Fibroblast of mammary gland (primary cell): ENCODE measurements around the gene DDX51.

ENCODE experiments used
- DNase-seq: peaks from one replicate; pipeline ENCODE4 v3.0.0-alpha.2; 2010; ENCODE audit warnings: low read depth
- H3K4me3 ChIP-seq: 2 replicates; pipeline ENCODE4 v1.5.1; 2011; ENCODE audit warnings: low read depth, mild to moderate bottlenecking, low read length, moderate library complexity; ENCODE audit not compliant: control insufficient read depth
- TF ChIP-seq, protein P1 (sequence below): conservative IDR thresholded peaks from 2 replicates; pipeline ENCODE4 v1.5.1; 2011; ENCODE audit warnings: low read depth, low read length, inconsistent platforms; ENCODE audit not compliant: control insufficient read depth, insufficient read depth

The DDX51 gene

GRCh38 chr12:132178801-132179401 is 34.8 kb upstream of the DDX51 start:
- H3K4me3 ChIP-seq: no peak overlapping the region
- TF ChIP-seq, protein P1, sequence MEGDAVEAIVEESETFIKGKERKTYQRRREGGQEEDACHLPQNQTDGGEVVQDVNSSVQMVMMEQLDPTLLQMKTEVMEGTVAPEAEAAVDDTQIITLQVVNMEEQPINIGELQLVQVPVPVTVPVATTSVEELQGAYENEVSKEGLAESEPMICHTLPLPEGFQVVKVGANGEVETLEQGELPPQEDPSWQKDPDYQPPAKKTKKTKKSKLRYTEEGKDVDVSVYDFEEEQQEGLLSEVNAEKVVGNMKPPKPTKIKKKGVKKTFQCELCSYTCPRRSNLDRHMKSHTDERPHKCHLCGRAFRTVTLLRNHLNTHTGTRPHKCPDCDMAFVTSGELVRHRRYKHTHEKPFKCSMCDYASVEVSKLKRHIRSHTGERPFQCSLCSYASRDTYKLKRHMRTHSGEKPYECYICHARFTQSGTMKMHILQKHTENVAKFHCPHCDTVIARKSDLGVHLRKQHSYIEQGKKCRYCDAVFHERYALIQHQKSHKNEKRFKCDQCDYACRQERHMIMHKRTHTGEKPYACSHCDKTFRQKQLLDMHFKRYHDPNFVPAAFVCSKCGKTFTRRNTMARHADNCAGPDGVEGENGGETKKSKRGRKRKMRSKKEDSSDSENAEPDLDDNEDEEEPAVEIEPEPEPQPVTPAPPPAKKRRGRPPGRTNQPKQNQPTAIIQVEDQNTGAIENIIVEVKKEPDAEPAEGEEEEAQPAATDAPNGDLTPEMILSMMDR: no peak
- no peak for DNase-seq

DNA sequence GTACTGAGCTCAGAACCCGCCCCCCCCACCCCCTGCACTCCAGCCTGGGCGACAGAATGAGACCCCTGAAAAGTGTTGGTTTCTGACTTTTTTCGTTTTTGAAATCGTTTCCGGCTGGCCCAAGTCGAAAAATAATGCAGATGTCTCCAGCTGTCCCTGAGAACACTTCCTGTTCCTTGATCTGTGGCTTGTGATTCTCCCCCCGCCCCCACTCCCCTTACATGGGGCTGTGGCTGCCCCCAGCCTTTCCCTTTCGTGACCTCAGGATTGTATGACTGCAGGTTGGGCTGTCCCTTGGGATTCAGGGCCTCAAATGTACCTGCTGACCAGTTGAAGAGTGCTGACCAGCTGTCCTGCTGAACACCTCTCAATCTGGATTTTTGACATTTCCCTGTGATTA is 34.2 kb upstream of the DDX51 start:
- TF ChIP-seq, protein P1: no peak
- H3K4me3 ChIP-seq: no peak overlapping the region
- no peak for DNase-seq

- H3K4me3 ChIP-seq: no peak overlapping the region
- TF ChIP-seq, protein P1: no peak
- DNase-seq: no peak
Measured at GRCh38 chr12:132176920-132177551, 32.9 kb upstream of the DDX51 start.

- H3K4me3 ChIP-seq: no peak overlapping the region
- no peak for DNase-seq
- TF ChIP-seq, protein P1: no peak
Measured at GRCh38 chr12:132176385-132176919, 32.3 kb upstream of the DDX51 start.

GRCh38 chr12:132175496-132176384 is 31.6 kb upstream of the DDX51 start:
- TF ChIP-seq, protein P1: no peak
- no peak overlapping the region for H3K4me3 ChIP-seq
- DNase-seq: no peak

DNA sequence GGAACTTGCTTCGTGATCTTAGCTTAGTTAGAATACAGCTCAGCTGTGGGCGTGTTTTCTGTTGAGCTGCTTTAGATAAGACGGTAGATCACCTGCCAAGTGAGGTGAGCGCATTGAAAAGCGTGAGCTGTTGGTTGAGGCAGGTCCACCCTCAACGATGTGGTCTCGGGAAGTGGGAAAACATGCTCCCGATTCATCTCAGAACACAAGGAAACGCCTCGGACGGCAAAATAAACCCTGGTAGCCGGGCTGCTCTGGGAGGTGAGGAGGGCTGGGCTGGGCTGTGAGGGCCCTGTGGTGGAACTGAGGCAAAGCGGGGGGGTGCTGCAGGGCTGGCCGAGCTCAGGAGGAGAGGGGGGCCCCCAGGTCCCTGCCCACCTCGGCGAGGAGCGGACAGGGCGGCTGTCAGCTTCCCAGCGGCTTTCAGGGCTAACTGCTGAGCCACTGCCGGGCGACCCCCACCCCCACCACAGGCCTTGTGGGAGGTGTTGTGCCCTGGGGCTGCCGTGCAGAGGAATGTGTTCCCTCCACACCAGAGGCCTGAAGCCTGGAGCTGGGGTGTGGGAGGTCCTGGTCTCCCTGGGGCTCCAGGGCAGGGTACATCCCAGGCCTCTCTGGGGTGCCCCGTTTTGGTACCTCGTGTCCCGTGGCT is 30.8 kb upstream of the DDX51 start:
- H3K4me3 ChIP-seq: no peak overlapping the region
- TF ChIP-seq, protein P1: no peak
- DNase-seq: no peak
